ENCODE results near the gene GJD2.

GJD2 gene

GRCh38 chr15:34786206-34786605, 31.4 kb upstream of the GJD2 start:
- no peaks in the 10 kb centered on the region for H3K36me3 ChIP-seq (ENCODE audit: control insufficient read depth in 2 of 2, insufficient read depth in 1 of 2, low read length in 2 of 2)
- H3K27ac ChIP-seq (ENCODE audit: extremely low read depth, low read depth, low read length): no peak overlapping the region
- no peaks in the 10 kb centered on the region for H3K9me3 ChIP-seq (ENCODE audit: control insufficient read depth, insufficient read depth, low read depth, low read length)
- TF ChIP-seq ZNF174 (tag by site-specific recombination; IDR thresholded peaks at IDR 0.05) (no peak), ZNF747 (tag by site-specific recombination; IDR thresholded peaks at IDR 0.05) (no peak), ZNF19 (tag by site-specific recombination; IDR thresholded peaks at IDR 0.05; ENCODE audit: low read depth) (no peak), ZNF133 (tag by site-specific recombination; IDR thresholded peaks at IDR 0.05) (no peak), ZNF785 (tag by site-specific recombination; IDR thresholded peaks at IDR 0.05) (no peak), ZNF48 (tag by site-specific recombination; IDR thresholded peaks at IDR 0.05) (no peak), SETDB1 (IDR thresholded peaks at IDR 0.05; ENCODE audit: insufficient read length, low read length) (no peak), ZNF391 (tag by site-specific recombination; IDR thresholded peaks at IDR 0.05; ENCODE audit: borderline replicate concordance, low read depth) (no peak), ZNF292 (tag by site-specific recombination; IDR thresholded peaks at IDR 0.05; ENCODE audit: borderline replicate concordance, low read depth) (no peak), ZNF621 (tag by site-specific recombination; IDR thresholded peaks at IDR 0.05) (no peak), ZNF473 (tag by site-specific recombination; IDR thresholded peaks at IDR 0.05) (no peak), ZNF660 (tag by site-specific recombination; IDR thresholded peaks at IDR 0.05) (no peak)
- TF ChIP-seq, protein P1, sequence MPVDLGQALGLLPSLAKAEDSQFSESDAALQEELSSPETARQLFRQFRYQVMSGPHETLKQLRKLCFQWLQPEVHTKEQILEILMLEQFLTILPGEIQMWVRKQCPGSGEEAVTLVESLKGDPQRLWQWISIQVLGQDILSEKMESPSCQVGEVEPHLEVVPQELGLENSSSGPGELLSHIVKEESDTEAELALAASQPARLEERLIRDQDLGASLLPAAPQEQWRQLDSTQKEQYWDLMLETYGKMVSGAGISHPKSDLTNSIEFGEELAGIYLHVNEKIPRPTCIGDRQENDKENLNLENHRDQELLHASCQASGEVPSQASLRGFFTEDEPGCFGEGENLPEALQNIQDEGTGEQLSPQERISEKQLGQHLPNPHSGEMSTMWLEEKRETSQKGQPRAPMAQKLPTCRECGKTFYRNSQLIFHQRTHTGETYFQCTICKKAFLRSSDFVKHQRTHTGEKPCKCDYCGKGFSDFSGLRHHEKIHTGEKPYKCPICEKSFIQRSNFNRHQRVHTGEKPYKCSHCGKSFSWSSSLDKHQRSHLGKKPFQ (tag by site-specific recombination; IDR thresholded peaks at IDR 0.05): no peak
- CTCF ChIA-PET: no interaction called here
- H3K4me3 ChIP-seq (ENCODE audit: low read depth, low read length): no peak overlapping the region
- H3K4me1 ChIP-seq (ENCODE audit: control insufficient read depth, insufficient read depth, low read length): no peaks in the 10 kb centered on the region
- POLR2A ChIA-PET: no interaction called here

DNA sequence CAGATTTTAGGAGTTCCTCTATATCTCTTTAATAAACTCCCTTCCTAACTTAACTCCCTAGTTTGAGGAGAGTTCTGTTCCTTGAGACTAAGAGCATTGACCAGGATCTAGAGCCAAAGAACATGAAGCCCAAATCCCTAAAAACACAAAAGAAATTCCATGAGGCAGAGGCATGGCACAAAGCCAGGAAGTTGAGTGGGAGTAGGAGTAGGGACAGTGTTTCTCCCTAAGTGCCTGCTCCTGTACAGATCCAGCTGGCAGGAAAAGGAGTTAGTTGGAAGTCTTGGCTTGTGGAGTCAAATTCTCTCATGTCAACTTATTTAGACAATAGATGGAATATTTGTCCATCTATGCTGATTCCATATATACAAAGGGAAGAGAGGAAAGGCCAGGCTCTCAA, 29.2 kb upstream of the GJD2 start:
- Histone ChIP-seq H3K9me3 (ENCODE audit: control insufficient read depth, insufficient read depth, low read depth, low read length) (no peaks in the 10 kb centered on the region), H3K27ac (ENCODE audit: extremely low read depth, low read depth, low read length) (no peak overlapping the region), H3K4me3 (ENCODE audit: low read depth, low read length) (no peak overlapping the region), H3K36me3 (ENCODE audit: control insufficient read depth in 2 of 2, insufficient read depth in 1 of 2, low read length in 2 of 2) (no peaks in the 10 kb centered on the region), H3K4me1 (ENCODE audit: control insufficient read depth, insufficient read depth, low read length) (no peaks in the 10 kb centered on the region)
- ChIA-PET POLR2A (no interaction called here), CTCF (no interaction called here)
- TF ChIP-seq ZFHX2 (tag by site-specific recombination; conservative IDR thresholded peaks at IDR 0.05): 0 out of 2 replicates have a peak, but pooled peaks have one; percentile 21
- TF ChIP-seq ZNF239 (tag by site-specific recombination; IDR thresholded peaks at IDR 0.05): no peak
- no peak for TF ChIP-seq ZBTB8A (tag by site-specific recombination; IDR thresholded peaks at IDR 0.05)
- no peak for TF ChIP-seq ZNF23 (tag by site-specific recombination; IDR thresholded peaks at IDR 0.05; ENCODE audit: borderline replicate concordance)

- H3K36me3 ChIP-seq (ENCODE audit: control insufficient read depth in 2 of 2, insufficient read depth in 1 of 2, low read length in 2 of 2): no peaks in the 10 kb centered on the region
- H3K9me3 ChIP-seq (ENCODE audit: control insufficient read depth, insufficient read depth, low read depth, low read length): no peaks in the 10 kb centered on the region
- no peak overlapping the region for H3K27ac ChIP-seq (ENCODE audit: extremely low read depth, low read depth, low read length)
- POLR2A ChIA-PET: no interaction called here
- no peaks in the 10 kb centered on the region for H3K4me1 ChIP-seq (ENCODE audit: control insufficient read depth, insufficient read depth, low read length)
- CTCF ChIA-PET: no interaction called here
- no peak overlapping the region for H3K4me3 ChIP-seq (ENCODE audit: low read depth, low read length)
- TF ChIP-seq ATF2 (tag by site-specific recombination; IDR thresholded peaks at IDR 0.05; ENCODE audit: low read depth) (no peak), HOXC10 (CRISPR knock-in tag; IDR thresholded peaks at IDR 0.05) (no peak), PBX3 (CRISPR knock-in tag; IDR thresholded peaks at IDR 0.05) (no peak), ZNF10 (tag by site-specific recombination; IDR thresholded peaks at IDR 0.05) (no peak), ZSCAN30 (tag by site-specific recombination; IDR thresholded peaks at IDR 0.05) (no peak), ZFP37 (tag by site-specific recombination; IDR thresholded peaks at IDR 0.05) (no peak), ZNF350 (tag by site-specific recombination; IDR thresholded peaks at IDR 0.05) (no peak), ZNF704 (tag by site-specific recombination; IDR thresholded peaks at IDR 0.05) (no peak), ZNF239 (tag by site-specific recombination; IDR thresholded peaks at IDR 0.05) (no peak), ZNF274 (IDR thresholded peaks at IDR 0.05; ENCODE audit: low read length) (no peak), ZNF274 (tag by site-specific recombination; IDR thresholded peaks at IDR 0.05; ENCODE audit: borderline replicate concordance) (no peak), PRDM1 (tag by site-specific recombination; IDR thresholded peaks at IDR 0.05) (no peak)
- TF ChIP-seq, protein P2, sequence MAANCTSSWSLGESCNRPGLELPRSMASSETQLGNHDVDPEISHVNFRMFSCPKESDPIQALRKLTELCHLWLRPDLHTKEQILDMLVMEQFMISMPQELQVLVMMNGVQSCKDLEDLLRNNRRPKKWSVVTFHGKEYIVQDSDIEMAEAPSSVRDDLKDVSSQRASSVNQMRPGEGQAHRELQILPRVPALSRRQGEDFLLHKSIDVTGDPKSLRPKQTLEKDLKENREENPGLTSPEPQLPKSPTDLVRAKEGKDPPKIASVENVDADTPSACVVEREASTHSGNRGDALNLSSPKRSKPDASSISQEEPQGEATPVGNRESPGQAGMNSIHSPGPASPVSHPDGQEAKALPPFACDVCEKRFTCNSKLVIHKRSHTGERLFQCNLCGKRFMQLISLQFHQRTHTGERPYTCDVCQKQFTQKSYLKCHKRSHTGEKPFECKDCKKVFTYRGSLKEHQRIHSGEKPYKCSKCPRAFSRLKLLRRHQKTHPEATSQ (tag by site-specific recombination; IDR thresholded peaks at IDR 0.05): no peak
Observed at GRCh38 chr15:34783431-34783830, 28.6 kb upstream of the GJD2 start.

All from HEK293 (cell line).